GM12872 (cell line): Measurements from ENCODE around the gene CCDC160.

Experiments used
- CTCF ChIP-seq: IDR thresholded peaks from 3 replicates; pipeline ENCODE4 v1.5.1; 2011; ENCODE audit warnings: low read depth, mild to moderate bottlenecking, low read length, moderate library complexity; ENCODE audit not compliant: insufficient read depth

CCDC160 gene

GRCh38 chrX:134251241-134251640 is 14.3 kb downstream of the CCDC160 start:
- TF ChIP-seq CTCF = no peak

- no peak for TF ChIP-seq CTCF
Observed at GRCh38 chrX:134254511-134254910, 17.5 kb downstream of the CCDC160 start.

GRCh38 chrX:134255555-134255954 is 18.6 kb downstream of the CCDC160 start:
- TF ChIP-seq CTCF = no peak

GRCh38 chrX:134256684-134257083 is 19.7 kb downstream of the CCDC160 start:
- TF ChIP-seq CTCF = no peak

GRCh38 chrX:134258202-134258601 is 21.2 kb downstream of the CCDC160 start:
- no peak for TF ChIP-seq CTCF

GRCh38 chrX:134287346-134287745 is 50.4 kb downstream of the CCDC160 start:
- TF ChIP-seq CTCF = no peak

- TF ChIP-seq CTCF = no peak; the same call in 2 of the 3 replicates
Observed at GRCh38 chrX:134294548-134294947, 57.6 kb downstream of the CCDC160 start.
